Measurements from ENCODE around the gene CASP14.
"Not testable (repeated sequence)": the region's sequence is repeated elsewhere in the genome, so short reads cannot be mapped to it uniquely, and the experiment has no call there.

Gene CASP14

DNA sequence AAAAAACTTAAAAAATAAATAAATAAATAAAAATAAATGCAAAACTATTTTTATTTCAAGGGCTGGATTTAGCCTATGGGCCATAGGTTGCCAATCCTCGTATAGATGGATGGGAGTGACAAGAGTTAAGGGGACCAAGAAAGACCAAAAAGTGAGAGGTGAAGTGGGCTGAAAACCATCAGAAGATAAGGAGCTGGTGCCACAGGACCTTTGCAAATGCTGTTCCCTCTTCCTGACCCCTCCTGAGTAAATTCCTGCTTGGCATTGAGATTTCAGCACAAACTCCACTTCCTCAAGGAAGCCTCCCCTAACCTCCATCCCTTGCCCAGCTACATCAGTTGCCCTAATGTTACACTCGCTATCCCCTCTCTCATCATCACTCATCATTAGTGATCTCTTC is 43.7 kb downstream of the CASP14 start:
- TF ChIP-seq, protein P1, sequence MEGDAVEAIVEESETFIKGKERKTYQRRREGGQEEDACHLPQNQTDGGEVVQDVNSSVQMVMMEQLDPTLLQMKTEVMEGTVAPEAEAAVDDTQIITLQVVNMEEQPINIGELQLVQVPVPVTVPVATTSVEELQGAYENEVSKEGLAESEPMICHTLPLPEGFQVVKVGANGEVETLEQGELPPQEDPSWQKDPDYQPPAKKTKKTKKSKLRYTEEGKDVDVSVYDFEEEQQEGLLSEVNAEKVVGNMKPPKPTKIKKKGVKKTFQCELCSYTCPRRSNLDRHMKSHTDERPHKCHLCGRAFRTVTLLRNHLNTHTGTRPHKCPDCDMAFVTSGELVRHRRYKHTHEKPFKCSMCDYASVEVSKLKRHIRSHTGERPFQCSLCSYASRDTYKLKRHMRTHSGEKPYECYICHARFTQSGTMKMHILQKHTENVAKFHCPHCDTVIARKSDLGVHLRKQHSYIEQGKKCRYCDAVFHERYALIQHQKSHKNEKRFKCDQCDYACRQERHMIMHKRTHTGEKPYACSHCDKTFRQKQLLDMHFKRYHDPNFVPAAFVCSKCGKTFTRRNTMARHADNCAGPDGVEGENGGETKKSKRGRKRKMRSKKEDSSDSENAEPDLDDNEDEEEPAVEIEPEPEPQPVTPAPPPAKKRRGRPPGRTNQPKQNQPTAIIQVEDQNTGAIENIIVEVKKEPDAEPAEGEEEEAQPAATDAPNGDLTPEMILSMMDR (conservative IDR thresholded peaks at IDR 0.05), result no peak
- no peak overlapping the region for H3K27ac ChIP-seq

DNA sequence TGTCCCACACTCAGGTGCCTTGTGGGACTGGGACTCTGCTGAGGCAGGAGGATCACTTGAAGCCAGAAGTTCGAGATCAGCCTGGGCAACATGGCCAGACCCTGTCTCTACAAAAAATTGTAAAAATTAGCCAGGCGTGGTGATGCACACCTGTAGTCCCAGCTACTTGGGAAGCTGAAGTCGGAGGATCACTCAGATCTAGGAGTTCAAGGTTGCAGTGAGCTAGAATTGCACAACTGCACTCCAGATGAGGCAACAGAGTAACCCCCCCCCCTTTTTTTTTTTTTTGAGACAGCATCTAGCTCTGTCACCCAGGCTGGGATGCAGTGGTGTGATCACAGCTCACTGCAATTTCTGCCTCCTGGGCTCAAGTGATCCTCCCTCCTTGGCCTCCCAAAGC is 46.9 kb downstream of the CASP14 start:
- TF ChIP-seq, protein P1 (conservative IDR thresholded peaks at IDR 0.05), result no peak
- H3K27ac ChIP-seq, result no peak overlapping the region

DNA sequence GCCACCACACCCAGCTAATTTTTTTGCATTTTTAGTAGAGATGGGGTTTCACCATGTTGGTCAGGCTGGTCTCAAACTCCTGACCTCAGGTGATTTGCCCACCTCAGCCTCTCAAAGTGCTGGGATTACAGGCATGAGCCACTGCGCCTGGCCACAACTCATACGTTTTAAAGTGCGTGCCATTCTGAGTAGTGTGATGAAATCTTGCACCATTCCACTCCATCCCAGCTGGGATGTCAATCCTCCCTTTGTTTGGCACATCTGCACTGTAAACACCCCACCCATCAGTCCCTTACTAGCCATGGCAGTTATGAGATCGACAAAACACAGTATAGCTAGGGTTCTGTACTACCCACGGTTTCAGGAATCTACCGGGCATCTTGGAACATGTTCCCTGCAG is 48.7 kb downstream of the CASP14 start:
- H3K27ac ChIP-seq, result not testable (repeated sequence)

DNA sequence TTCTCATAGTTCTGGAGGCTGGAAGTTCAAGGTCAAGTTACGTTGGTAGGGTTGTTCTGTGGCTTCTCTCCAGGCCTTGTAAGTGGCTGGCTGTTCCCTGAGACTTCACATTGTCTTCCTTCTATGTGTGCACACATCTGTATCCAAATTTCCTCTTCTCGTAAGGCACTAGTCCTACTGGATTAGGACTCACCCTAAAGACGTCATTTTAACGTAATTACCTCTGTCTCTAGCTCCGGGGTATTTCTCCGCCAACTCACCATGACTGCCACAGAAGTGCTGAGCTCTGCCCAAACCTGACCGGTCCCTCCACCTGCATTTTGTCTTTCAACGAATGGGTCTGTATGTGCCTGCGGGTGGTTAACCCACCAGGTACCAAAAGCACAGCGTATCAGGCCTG is 49.2 kb downstream of the CASP14 start:
- H3K27ac ChIP-seq, result no peak overlapping the region
- TF ChIP-seq, protein P1 (conservative IDR thresholded peaks at IDR 0.05), result no peak

DNA sequence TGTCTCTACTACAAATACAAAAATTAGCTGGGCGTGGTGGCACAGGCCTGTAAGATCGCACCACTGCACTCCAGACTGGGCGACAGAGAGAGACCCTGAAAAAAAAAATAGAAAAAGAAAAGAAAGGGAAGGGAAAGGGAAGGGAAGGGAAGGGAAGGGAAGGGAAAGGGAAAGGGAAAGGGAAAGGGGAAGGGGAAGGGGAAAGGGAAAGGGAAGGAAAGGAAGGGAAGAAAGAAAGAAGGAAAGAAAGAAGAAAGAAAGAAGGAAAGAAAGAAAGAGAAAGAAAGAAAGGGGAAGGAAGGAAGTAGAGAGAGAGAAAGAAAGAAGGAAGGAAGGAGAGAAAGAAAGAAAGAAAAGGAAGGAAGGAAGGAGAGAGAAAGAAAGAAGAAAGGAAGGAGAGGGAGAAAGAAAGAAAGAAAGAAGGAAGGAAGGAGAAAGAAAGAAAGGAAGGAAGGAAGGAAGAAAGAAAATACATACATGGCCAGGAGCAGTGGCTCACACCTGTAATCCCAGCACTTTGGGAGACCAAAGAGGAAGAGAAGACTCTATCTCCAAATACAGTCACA is 49.8 kb downstream of the CASP14 start:
- H3K27ac ChIP-seq, result no peak overlapping the region
- TF ChIP-seq, protein P1 (conservative IDR thresholded peaks at IDR 0.05), result no peak

DNA sequence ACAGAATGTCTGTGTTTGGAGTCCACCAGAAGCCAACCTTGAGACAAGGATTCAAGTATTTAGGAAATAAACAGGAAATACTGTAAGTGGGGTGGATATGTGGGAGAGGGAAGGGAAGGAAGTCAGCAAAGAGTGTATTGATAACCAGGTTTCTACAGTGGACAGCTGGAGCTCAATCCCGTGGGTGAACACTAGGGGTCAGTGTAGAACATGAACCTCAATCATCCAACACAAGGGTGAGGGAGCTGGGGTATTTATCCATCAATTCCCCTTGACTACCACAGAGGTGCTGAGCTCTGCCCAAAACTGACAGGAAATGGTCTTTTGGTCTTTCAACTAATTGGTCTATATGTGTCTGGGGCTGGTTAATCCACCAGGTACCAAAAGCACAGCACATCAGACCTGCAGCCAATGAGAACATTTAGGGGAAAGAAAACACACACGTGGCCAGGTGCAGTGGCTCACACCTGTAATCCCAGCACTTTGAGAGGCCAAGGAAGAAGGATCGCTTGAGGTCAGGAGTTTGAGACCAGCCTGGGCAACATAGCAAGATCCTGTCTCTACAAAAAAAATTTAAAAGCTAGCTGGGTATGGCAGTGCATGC is 52.3 kb downstream of the CASP14 start:
- TF ChIP-seq, protein P1 (conservative IDR thresholded peaks at IDR 0.05), result peak; percentile 81
- H3K27ac ChIP-seq, result no peak overlapping the region

DNA sequence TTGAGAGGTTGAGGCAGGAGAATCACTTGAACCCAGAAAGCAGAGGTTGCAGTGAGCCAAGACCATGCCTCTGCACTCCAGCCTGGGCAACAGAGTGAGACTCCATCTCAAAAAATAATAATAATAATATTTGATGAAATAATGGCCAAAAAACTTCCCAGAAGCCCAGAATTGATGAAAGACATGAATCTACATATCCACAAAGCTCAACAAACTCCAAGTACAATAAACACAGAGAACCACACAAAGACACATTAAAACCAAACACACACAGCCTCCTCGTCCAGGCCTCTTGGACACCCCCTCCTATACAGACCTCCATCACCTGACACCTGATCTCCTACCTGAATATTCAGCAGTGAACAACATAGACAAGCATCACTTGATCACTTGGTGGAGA is 54.7 kb downstream of the CASP14 start:
- TF ChIP-seq, protein P1 (conservative IDR thresholded peaks at IDR 0.05), result no peak
- no peak overlapping the region for H3K27ac ChIP-seq

DNA sequence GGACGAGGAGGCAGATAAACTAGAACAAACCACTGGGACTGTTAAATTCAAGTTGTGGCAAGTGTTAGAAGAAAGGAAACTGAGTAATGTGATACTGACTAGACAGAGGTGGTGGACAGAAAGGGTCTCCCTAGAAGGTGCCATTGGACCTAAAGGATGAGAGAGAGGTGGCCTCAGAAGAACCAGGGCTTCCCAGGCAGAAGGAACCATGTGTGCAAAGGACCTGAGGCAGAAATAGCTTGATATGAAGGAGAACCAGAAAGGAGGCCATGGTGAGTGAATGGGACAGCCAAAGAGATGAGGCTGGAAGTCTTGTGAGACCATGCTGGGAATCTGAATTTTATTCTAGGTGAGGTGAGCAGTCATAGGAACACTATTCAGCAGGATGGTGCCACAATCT is 55.1 kb downstream of the CASP14 start:
- H3K27ac ChIP-seq, result no peak overlapping the region
- TF ChIP-seq, protein P1 (conservative IDR thresholded peaks at IDR 0.05), result no peak
